NOMO-1 (cell line): ENCODE data around the gene ARHGEF28.
A peak's percentile ranks its signal among the peaks of the same experiment; 100 is the strongest.

Experiments used
- DNase-seq, 2 experiments: peaks; one replicate each; lab custom pipeline; 2025; ENCODE audit not compliant: unreplicated experiment in 2 of 2; lab: John Stamatoyannopoulos, UW

The ARHGEF28 gene

DNA sequence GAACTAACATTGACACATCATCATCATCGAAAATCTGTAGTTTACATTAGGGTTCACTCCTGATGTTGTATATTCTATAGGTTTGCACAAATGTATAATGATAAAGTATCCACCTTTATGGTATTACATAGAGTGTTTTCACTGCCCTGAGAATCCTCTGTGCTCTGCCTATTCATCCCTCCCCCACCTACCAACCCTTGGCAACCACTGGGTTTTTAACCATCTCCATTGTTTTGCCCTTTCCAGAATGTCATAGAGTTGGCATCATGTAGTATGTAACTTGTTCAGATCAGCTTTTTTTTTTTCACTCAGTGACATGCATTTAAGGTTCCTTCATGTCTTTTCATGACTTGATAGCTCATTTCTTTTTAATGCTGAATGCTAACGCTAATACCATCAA is 106.0 kb downstream of the ARHGEF28 start:
- no peak for DNase-seq

DNA sequence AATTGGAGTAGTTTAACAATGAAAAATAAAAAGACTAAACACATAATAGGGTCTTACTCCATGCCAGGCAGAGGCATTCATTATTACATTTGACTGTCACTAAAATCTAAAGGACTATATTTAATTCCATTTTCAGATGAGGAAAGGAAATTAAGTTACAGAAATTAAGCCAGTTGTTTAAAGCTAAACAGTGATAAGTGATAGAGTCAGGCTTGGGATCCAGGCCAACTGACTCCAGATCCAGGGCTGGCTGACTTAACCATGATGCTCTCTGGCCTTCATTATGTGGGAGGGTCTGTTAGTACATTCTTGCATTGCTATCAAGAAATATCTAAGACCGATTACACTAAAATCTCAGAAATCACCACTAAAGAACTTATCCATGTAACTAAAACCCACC is 107.2 kb downstream of the ARHGEF28 start:
- DNase-seq = no peak

DNA sequence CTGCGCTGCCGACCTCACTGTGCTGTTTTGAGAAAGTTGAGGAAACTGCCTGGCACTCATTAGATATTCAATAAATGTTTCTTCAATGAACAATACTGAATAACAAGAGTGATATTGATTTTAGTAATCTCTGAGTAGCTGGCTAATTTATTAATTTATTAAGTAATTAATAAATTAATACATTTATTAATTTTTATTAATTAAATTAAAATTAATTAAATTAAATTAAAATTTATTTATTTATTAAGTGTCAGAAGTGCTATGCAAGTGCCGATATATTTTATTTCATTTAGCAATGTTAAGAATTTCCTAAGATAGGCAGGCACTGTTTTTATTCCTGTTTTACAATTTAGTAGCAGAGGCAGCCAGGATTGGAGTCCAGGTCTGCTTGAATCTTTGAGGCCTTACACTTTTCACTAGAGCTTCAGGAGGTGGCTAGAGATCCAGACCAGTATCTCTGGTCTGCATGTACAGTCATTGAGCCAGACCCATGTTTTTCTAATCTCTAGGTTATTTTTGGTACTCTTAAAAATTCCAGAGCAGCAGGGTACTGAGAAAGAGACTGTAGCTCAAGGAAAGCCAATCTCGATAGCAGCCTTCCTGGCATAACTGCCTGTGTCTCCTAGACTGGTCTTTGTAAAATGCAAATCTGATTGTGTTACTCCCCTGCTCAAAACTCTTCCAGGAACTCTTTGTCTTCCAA is 109.2 kb downstream of the ARHGEF28 start:
- no peak for DNase-seq

DNA sequence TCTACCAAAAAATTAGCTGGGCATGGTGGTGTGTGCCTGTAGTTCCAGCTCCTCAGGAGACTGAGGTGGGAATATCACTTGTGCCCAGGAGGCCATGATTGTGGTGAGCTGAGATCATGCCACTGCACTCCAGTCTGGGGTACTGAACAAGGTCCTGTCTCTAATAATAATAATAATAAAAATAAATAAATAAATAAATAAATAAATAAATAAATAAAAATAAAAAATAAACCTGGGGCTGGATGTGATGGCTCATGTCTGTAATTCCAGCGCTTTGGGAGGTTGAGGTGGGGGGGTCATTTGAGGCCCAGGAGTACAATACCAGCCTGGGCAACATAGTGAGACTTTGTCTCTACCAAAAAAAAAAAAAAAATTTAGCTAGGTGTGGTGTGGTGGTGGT is 113.7 kb downstream of the ARHGEF28 start:
- no peak for DNase-seq

DNA sequence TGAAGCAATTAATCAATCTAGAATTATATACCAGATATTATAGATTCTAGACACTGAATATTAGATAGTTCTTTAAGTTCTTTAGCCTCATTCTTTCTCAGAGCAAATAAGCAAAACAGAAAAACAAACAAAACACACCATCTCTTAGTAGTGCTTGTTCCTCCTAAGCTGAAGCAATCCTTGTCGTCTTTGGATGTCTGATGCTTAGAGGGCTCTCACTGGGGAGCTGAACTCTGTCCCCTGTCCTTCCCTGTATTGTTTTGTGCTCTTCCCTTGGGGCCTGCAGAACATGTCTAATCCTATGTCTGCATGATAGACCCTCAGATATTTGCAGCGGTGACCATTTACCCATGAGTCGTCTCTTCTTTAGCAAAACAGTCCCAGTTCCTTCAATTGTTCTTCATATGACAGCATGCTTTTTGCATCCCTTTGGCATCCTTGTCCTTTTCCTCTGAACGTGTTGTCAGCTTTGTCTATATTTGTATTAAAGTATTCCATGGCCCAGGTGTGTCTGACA is 114.3 kb downstream of the ARHGEF28 start:
- no peak for DNase-seq

DNA sequence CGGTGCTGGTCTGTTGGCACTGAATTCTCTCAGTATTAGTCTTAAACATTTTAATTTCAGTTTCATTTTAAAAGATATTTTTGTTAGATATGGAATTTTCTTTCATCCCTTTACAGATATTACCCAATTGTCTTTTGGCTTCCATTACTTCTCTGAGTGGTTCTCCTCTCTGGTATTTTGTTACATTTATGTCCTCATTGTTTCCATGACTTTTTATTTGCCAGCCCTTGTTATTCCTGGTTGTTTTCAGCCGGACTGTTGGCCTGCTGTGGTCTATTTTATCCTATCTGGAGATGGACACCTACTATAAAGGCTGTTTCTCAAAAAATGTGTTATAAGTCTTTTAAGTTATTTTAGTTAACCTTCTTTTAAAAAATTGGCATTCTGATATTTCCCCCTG is 117.2 kb downstream of the ARHGEF28 start:
- DNase-seq = no peak

DNA sequence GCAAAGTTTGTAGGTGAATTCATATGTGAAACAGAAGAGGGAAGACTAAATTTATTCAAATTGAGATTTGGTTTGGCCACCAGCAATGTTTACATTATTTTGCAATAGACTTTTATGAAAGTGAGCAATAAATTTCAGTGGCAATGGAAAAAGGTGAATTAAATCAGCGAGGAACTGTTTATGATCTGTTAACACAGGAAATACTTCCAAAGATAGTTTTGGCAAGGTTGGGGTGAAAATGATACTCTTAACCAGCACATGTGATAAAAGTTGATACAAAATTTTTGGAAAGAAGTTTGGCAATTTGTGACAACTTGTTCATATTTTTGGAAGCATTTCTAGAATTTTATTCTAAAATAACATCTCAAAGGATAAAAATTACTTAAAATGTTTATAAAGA is 119.8 kb downstream of the ARHGEF28 start:
- DNase-seq = no peak

DNA sequence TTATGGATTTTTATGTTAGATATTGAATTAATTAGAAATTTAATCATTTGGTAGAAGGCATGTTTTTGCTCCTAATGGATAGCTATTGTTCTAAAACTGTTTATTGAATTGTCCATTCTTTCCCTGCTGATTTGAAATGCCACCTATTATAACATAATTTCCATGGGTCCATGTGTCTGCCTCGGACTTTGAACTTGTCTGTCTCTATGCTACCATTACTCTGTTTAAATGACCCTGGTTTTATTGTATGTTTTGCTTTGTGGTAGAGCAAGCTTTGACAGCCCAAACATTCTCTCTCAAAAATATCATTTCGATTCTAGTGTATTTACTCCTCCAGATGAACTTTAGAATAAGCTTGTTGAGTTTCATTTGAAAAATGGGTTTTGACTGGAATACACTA is 120.6 kb downstream of the ARHGEF28 start:
- DNase-seq = no peak

DNA sequence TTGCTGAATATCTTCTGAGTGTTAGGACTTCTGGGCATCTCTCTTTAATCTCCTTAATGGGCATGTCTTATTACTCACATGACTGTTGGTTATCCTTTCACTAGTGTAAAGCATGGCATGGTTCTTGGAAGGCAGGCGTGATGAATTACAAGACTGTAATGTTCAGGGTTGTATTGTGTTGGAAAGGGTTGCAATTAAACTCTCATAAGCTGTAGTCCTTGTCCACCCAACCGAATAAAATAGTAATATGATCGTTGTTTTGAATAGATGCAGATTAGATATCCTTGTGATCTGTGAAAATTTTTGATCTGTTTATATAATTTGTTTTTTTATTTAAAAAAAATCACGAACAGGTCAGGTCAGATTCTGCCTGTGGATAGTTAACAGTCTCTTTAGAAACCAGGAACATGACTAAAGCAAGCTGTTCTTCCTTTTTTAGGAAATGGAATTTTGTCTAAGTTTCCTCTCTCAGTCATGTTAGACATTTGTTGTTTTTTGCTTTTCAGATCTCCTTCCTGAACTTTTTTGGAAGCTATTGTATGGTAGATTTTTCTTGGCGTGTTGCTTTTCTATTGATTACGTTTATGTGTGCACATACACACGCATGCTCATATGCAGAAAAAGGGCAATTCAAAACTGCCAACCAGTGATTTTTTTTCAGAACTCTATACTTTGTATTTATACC is 121.8 kb downstream of the ARHGEF28 start:
- no peak for DNase-seq

DNA sequence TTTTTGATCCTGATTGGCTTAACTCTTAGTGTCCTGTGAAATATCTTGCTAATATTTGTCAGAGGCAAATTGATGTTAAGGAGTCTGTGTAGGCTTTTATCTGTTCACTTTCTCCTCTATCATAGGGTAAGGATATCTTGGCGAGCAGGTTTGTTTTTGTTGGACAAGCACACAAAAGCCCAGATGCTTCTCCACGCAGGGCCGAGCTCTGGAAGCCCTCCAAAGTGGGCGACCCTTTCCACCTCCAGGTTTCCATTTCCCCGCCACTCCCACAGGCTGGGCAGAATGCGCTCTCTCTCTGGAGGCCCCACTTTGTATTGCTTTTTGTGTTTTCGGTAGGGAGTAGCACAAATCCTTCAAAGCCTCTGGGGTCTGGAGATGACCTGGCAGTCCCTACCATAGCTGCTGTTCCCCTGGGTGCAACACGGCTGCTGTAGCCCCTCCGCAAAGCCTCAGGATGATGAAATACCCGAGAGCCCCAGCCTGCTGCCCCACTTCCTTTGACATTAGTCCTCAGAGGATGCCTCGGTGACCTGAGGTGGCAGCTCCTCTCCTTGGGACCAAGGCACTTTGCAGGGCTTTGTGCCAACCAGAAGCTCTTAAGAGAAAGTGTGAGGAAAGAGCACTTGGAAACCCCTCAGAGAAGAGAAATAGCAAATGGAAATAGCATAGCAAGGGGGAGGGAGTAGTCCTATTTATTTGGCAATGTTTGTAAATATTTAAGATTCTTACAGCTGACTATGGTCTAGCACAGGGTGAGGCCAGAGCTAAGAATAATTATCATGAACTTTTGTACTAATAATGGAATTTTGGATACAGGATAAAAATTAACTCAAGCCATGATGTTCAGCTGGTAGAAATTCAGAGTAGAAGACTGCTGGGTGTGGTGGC is 122.8 kb downstream of the ARHGEF28 start:
- DNase-seq = no peak

DNA sequence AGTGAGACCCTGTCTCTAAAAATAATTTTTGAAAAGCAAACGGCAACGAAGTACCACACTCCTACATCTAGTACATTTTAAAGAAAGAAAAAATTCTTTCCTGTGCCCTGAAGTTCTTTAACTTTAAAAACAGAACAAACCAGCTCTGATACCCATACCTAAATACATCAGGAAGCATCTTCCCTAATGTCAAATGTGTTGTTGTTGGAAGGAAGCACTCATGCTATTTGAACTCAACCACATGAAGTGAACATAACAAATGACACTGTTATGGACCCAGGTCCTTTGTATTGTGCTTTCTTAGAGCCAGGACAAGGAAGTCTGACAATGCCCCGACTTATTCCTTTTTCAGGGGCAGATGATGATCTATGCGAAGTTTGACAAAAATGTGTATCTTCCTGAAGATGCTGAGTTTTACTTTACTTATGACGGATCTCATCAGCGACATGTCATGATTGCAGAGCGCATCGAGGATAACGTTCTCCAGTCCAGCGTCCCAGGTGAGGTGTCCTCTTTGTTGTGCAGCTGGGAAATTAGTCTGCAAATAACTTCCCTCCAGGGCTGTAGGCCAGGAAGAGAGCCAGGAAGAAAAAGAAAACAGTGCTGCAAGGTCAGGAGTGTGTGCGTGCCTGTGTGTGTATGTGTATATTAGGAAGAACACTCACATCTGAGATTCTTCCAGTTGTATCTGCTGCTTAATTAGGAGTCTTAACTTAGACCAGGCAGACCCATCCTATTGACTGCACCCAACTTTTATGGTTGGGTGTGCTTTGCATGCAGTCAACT is 123.7 kb downstream of the ARHGEF28 start:
- no peak for DNase-seq

DNA sequence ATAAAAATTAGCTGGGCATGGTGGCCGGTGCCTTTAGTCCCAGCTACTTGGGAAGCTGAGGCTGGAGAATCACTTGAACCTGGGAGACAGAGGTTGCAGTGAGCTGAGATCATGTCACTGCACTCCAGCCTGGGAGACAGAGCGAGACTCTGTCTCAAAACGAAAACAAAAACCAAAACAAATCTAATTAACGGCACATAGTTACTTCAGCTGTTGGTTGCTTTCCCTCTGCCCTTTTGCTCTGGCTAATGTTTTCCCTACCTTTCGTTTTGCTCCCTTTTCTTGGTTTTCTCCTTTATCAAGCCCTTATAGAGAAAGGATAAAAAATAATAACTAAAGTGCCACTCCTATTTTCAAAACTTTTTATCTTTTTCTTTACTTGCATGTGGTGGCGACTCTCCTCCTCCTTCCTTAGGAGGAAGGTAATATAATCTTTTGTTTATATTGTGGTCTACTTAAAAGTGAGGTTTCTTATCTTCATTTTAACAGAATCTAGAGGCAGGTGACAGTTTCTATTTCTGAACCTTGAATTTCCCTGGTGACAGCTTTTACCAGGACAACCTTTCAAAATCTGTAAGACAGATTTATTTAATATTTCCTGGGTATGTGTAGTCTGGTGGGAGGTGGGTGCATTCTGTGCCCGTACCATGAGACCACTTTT is 125.4 kb downstream of the ARHGEF28 start:
- DNase-seq = no peak

DNA sequence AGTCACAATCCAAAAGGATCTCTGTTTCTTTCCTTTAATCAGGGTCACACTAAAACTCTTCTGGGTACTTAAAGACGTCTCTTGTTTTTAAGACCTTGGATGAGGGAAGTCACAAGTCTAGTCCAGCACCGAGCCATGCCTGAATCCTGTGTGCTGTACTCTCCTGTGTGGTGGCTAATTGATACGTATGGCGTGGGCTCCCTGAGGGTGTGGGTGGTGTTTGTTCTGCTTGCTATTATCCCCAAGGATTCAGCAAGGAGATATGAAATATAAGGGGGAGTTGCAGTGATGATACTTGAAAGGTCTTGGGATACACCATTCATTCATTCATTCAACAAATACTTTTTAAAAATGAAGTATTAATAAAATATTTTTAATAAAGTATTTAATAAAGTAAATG is 128.3 kb downstream of the ARHGEF28 start:
- no peak for DNase-seq

DNA sequence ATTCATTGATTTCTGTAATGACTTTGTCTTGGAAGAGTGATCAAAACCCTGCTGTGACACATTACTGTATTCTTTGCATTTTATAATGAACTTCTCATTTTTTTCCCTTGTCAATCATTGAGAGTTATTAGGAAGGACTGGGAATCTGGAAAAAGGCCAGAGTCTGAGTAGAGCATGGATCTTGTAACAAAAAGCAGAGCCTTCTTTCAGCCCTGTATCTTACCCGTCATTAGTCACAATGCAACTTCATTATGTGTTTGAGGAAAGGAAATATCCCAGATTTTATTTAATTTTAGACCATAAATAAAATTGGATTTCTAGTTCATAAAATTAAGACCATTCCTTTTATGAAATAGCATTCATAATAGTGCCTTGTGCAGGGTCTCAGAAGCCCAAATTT is 131.4 kb downstream of the ARHGEF28 start:
- no peak for DNase-seq

DNA sequence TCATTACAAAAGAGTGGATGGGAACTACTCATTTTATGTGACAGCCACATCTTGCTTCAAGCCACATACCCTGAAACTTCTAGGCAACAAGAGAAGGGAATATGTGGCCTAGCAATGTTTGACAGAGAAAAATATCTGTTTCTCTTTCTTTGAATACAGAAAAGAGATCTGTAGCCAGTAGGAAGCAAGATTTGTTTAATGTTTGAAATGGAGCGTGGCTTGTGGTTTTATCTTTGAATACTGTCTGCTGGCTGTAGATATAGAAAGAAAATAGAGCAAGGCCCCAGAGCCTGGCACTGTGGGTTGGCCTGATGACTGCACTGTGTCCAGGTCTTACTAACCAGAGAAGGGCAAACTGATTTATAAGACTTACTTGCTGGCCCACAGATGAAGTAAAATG is 133.8 kb downstream of the ARHGEF28 start:
- no peak for DNase-seq

DNA sequence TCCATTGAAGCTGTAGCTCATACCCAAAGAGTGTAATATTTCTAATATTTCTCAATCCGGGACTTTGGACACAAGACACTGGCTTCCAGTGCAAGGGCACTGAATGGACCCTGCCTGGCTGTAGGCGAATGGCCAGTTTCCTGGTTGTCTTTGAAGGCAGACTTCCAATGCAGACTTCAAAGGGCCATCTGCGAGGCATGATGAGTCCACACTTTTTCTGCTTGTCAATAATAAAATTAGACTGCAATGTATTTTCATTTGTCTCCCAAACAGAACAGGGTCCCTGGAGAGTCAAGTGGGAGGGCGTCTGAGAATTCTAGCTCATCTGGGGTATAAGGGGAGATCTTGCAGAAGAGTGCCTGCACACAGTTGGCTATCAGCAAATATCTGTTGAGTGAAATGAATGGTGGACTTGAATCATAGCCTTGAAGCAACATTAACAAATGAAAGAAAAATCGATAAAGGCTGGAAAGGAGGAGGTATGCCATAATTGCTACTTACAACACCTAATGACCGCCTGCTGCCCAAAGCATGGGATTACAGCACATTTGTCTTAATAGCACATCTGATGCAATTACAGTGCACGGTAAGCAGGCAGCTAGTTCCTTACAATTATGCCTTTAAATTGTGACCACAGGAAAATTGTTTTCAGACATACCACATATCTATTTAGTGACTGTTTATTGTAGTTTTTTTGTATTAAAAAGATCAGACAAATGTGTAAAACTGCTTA is 137.5 kb downstream of the ARHGEF28 start:
- peak; percentile 34 to 61 for DNase-seq

DNA sequence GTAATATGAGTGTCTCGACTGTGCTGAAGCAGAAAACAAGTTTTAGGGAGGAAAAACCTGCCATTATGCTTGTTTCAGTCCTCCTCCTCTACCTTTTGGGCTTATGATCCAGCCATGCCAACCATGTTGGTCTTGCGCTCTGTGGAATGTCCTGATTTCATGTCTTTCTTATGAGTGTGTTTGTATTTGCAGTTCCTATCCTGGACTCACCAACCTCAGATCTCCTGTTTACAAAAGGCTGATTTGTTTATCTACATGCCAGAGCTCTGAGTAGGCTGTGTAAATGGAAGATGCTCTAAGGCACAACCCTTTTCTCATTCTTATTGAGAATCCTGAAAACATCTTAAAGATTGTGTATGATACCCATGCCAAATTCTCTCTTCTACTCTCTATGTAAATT is 138.6 kb downstream of the ARHGEF28 start:
- no peak for DNase-seq

DNA sequence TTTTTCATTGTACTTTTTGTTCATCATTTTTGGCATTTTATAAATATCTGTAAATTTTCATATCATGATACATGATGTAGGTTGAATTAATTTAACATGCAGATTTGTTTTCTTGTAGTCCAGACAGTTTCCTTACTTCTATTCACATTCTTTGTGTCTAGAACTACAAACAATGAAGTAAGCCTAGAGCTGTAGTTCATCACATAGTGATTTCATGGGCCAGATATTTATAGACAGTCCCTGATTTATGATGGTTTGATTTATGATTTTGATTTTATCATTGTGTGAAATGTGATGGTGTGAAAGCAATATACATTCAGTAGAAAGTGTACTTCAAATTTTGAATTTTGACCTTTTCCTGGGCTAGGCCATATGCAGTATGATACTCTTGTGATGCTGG is 139.0 kb downstream of the ARHGEF28 start:
- no peak for DNase-seq

DNA sequence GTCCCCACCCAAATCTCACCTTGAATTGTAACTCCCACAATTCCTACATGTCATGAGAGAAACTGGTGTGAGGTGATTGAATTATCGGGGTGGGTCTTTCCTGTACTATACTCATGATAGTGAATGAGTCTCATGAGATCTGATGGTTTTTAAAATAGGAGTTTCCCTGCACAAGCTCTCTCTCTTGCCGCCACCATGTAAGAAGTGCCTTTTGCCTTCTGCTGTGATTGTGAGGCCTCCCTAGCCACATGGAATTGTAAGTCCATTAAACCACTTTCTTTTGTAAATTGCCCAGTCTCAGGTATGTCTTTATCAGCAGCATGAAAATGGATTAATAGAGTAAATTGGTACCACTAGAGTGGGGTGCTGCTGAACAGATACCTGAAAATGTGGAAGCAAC is 140.9 kb downstream of the ARHGEF28 start:
- DNase-seq = no peak
